Naive thymus-derived CD8-positive, alpha-beta T cell (primary cell): ENCODE measurements around the gene ASPHD2. TPM values are rescaled to one million over a fixed set of nuclear protein-coding genes. Genes with fewer than 3 reads are reported as not detected.

Experiments used
- ATAC-seq, 2 donors: fragments of 150-1000 bp; cut with Tn5 transposase in 1 of 2; sonication (Bioruptor Pico), chemical (Tn5 transposase) in 1 of 2; 1 replicate in 1 of 2; 2 replicates in 1 of 2; pipeline ENCODE4 v1.10.0; 2021; ENCODE audit warnings: mild to moderate bottlenecking in 2 of 2, moderate library complexity in 2 of 2
- POLR2A ChIA-PET: fragments of 350-600 bp; sonication (Branson Sonifier 250); formaldehyde crosslinking; loops from one replicate; lab custom pipeline; 2021; ENCODE audit warnings: antibody characterized with exemption; lab: Charles Lee
- DNase-seq, 10 donors: peaks; one replicate each; pipeline versions ENCODE4 v3.0.0 to v3.0.0-alpha.2; 2020 to 2022
- H3K27ac Mint-ChIP-seq, 10 donors: one replicate each; pipeline ENCODE4 v1.8.0; 2020 to 2022; ENCODE audit warnings: mild to moderate bottlenecking in 10 of 10, mixed read lengths in 10 of 10, moderate library complexity in 4 of 10, inconsistent platforms in 1 of 10
- H3K27me3 Mint-ChIP-seq, 5 donors: one replicate each; pipeline ENCODE4 v1.8.0; 2021 to 2022; ENCODE audit warnings: mixed read lengths in 5 of 5
- H3K36me3 Mint-ChIP-seq, 3 donors: one replicate each; pipeline ENCODE4 v1.8.0; 2020 to 2022; ENCODE audit warnings: mixed read lengths in 3 of 3, mild to moderate bottlenecking in 2 of 3, inconsistent platforms in 1 of 3
- H3K4me1 Mint-ChIP-seq, 4 donors: one replicate each; pipeline ENCODE4 v1.8.0; 2021 to 2022; ENCODE audit warnings: mixed read lengths in 4 of 4
- H3K4me3 Mint-ChIP-seq, 10 donors: one replicate each; pipeline ENCODE4 v1.8.0; 2020 to 2022; ENCODE audit warnings: mild to moderate bottlenecking in 10 of 10, mixed read lengths in 10 of 10, moderate library complexity in 6 of 10, inconsistent platforms in 1 of 10
- H3K9me3 Mint-ChIP-seq, 9 donors: one replicate each; pipeline ENCODE4 v1.8.0; 2020 to 2022; ENCODE audit warnings: mixed read lengths in 9 of 9, mild to moderate bottlenecking in 3 of 9, inconsistent platforms in 1 of 9, moderate library complexity in 1 of 9
- polyA plus RNA-seq, 3 donors: library from polyadenylated mRNA; unstranded; fragments of 300-500 nt; fragmentation: Illumina TruSeq; gene quantifications; one replicate each; pipeline ENCODE4 v1.2.3, GENCODE V29; 2021
- total RNA-seq, 8 experiments: library from RNA in 2 of 8; stranded (reverse) in 2 of 8; gene quantifications; one replicate each; pipeline ENCODE4 v1.2.3 and lab custom pipeline; 2021 to 2026

Gene ASPHD2
- total and polyA plus RNA-seq, 5 experiments from 2014 or later: 2.3 to 3.5 (median 2.9) TPM

- peaks cover 0 to 15% (median 6%) of the 10 kb centered on the region in 9 donors for H3K9me3 Mint-ChIP-seq
- no peak overlapping the region for H3K4me3 Mint-ChIP-seq
- DNase-seq (no peak), ATAC-seq (no peak)
- POLR2A ChIA-PET: no interaction called here
- no peaks in the 10 kb centered on the region for H3K4me1 Mint-ChIP-seq
- peaks cover 0 to 12% (median 11%) of the 10 kb centered on the region in 3 donors for H3K36me3 Mint-ChIP-seq
- no peak overlapping the region for H3K27ac Mint-ChIP-seq
- H3K27me3 Mint-ChIP-seq: peaks cover 0 to 19% (median 7%) of the 10 kb centered on the region in 5 donors
Observed at GRCh38 chr22:26418620-26419019, 10.4 kb upstream of the ASPHD2 start.

GRCh38 chr22:26426924-26427323 lies 2.1 kb upstream of the ASPHD2 start:
- POLR2A ChIA-PET: interaction anchor here (1.0 kb wide), 1 partner anchor 57 kb away, joined by 3 read pairs; the partner anchor contains the start of genes HPS4 and SRRD

GRCh38 chr22:26429458-26430286 lies 612 bp downstream of the ASPHD2 start:
- H3K4me1 Mint-ChIP-seq: peaks cover 10 to 49% (median 31%) of the 10 kb centered on the region in 4 donors
- H3K4me3 Mint-ChIP-seq: peak overlapping the region; percentile 49 to 93 (median 81)
- DNase-seq (peak in 2 of 10 donors; percentile 8 to 9), ATAC-seq (peak; percentile 2 to 25)
- H3K9me3 Mint-ChIP-seq: no peaks in the 10 kb centered on the region
- peaks cover 0 to 2% (median 0%) of the 10 kb centered on the region in 5 donors for H3K27me3 Mint-ChIP-seq
- POLR2A ChIA-PET: interaction anchor here (1.0 to 3.8 kb wide), 4 partner anchors 8 to 242 kb away, joined by 3 to 28 read pairs (median 4); partner anchors contain the start of genes HPS4 and SRRD
- H3K27ac Mint-ChIP-seq: peak overlapping the region; percentile 7 to 88 (median 66)
- peaks cover 0 to 8% (median 6%) of the 10 kb centered on the region in 3 donors for H3K36me3 Mint-ChIP-seq

More at GRCh38 chr22:26426924-26427323, 2.1 kb upstream of the ASPHD2 start:
- Mint-ChIP-seq H3K4me3 (peak overlapping the region; percentile 44 to 81 (median 54)), H3K4me1 (peaks cover 10 to 37% (median 31%) of the 10 kb centered on the region in 4 donors), H3K27ac (peak overlapping the region; percentile 5 to 90 (median 78)), H3K27me3 (peaks cover 0 to 3% (median 2%) of the 10 kb centered on the region in 5 donors), H3K36me3 (peaks cover 0 to 11% (median 9%) of the 10 kb centered on the region in 3 donors), H3K9me3 (peaks cover 0 to 16% (median 6%) of the 10 kb centered on the region in 9 donors)
- no peak for ATAC-seq
- no peak for DNase-seq

- no peak for ATAC-seq
- no peak for DNase-seq
- peak overlapping the region in 9 of 10 donors; percentile 7 to 88 (median 68) for H3K27ac Mint-ChIP-seq
- H3K27me3 Mint-ChIP-seq: peaks cover 0 to 2% (median 0%) of the 10 kb centered on the region in 5 donors
- peaks cover 15 to 55% (median 37%) of the 10 kb centered on the region in 4 donors for H3K4me1 Mint-ChIP-seq
- peaks cover 0 to 13% (median 8%) of the 10 kb centered on the region in 3 donors for H3K36me3 Mint-ChIP-seq
- no peaks in the 10 kb centered on the region for H3K9me3 Mint-ChIP-seq
- H3K4me3 Mint-ChIP-seq: peak overlapping the region; percentile 49 to 93 (median 81)
- POLR2A ChIA-PET: interaction anchor here (1.0 to 3.8 kb wide), 4 partner anchors 11 to 241 kb away, joined by 3 to 28 read pairs (median 4); partner anchors contain the start of genes HPS4 and SRRD
Observed at GRCh38 chr22:26430600-26430999, 1.5 kb downstream of the ASPHD2 start.

- ATAC-seq (no peak), DNase-seq (no peak)
- Mint-ChIP-seq H3K36me3 (peaks cover 0 to 13% (median 8%) of the 10 kb centered on the region in 3 donors), H3K27me3 (no peaks in the 10 kb centered on the region), H3K27ac (peak overlapping the region in 2 of 10 donors; percentile 81 to 87), H3K9me3 (no peaks in the 10 kb centered on the region), H3K4me1 (peaks cover 20 to 63% (median 44%) of the 10 kb centered on the region in 4 donors), H3K4me3 (peak overlapping the region in 3 of 10 donors; percentile 45 to 84 (median 84))
- POLR2A ChIA-PET: interaction anchor here (1.3 to 3.8 kb wide), 3 partner anchors 11 to 60 kb away, joined by 3 to 28 read pairs (median 5); partner anchors contain the start of genes HPS4 and SRRD
Observed at GRCh38 chr22:26431261-26431995, 2.4 kb downstream of the ASPHD2 start.

GRCh38 chr22:26432619-26433311 lies 3.7 kb downstream of the ASPHD2 start:
- POLR2A ChIA-PET: no interaction called here
- ATAC-seq (no peak), DNase-seq (no peak)
- no peak overlapping the region for H3K27ac Mint-ChIP-seq
- peak overlapping the region in 1 of 10 donors; percentile 16 for H3K4me3 Mint-ChIP-seq
- peaks cover 0 to 15% (median 8%) of the 10 kb centered on the region in 3 donors for H3K36me3 Mint-ChIP-seq
- H3K27me3 Mint-ChIP-seq: no peaks in the 10 kb centered on the region
- peaks cover 21 to 65% (median 49%) of the 10 kb centered on the region in 4 donors for H3K4me1 Mint-ChIP-seq
- H3K9me3 Mint-ChIP-seq: no peaks in the 10 kb centered on the region

GRCh38 chr22:26433805-26434204 lies 4.7 kb downstream of the ASPHD2 start:
- peaks cover 0 to 15% (median 8%) of the 10 kb centered on the region in 3 donors for H3K36me3 Mint-ChIP-seq
- H3K4me1 Mint-ChIP-seq: peaks cover 16 to 55% (median 41%) of the 10 kb centered on the region in 4 donors
- H3K4me3 Mint-ChIP-seq: no peak overlapping the region
- no peaks in the 10 kb centered on the region for H3K9me3 Mint-ChIP-seq
- ATAC-seq (no peak), DNase-seq (no peak)
- no peak overlapping the region for H3K27ac Mint-ChIP-seq
- H3K27me3 Mint-ChIP-seq: no peaks in the 10 kb centered on the region
- POLR2A ChIA-PET: no interaction called here

GRCh38 chr22:26435327-26436093 lies 6.5 kb downstream of the ASPHD2 start:
- ATAC-seq (no peak), DNase-seq (no peak)
- Mint-ChIP-seq H3K36me3 (peaks cover 0 to 15% (median 8%) of the 10 kb centered on the region in 3 donors), H3K27ac (peak overlapping the region in 2 of 10 donors; percentile 28 to 47), H3K4me3 (no peak overlapping the region), H3K4me1 (peaks cover 13 to 45% (median 30%) of the 10 kb centered on the region in 4 donors), H3K27me3 (no peaks in the 10 kb centered on the region), H3K9me3 (no peaks in the 10 kb centered on the region)
- POLR2A ChIA-PET: interaction anchor here (0.9 kb wide), 1 partner anchor 48 kb away, joined by 4 read pairs; the partner anchor contains the start of genes HPS4 and SRRD

GRCh38 chr22:26436903-26437515 lies 7.9 kb downstream of the ASPHD2 start:
- ATAC-seq (no peak), DNase-seq (no peak)
- H3K9me3 Mint-ChIP-seq: no peaks in the 10 kb centered on the region
- peaks cover 0 to 15% (median 8%) of the 10 kb centered on the region in 3 donors for H3K36me3 Mint-ChIP-seq
- H3K4me1 Mint-ChIP-seq: peaks cover 11 to 31% (median 23%) of the 10 kb centered on the region in 4 donors
- POLR2A ChIA-PET: interaction anchor here (0.8 kb wide), 1 partner anchor 8 kb away, joined by 4 read pairs; the partner anchor contains the start of gene ASPHD2
- H3K27ac Mint-ChIP-seq: peak overlapping the region in 1 of 10 donors; percentile 27
- no peaks in the 10 kb centered on the region for H3K27me3 Mint-ChIP-seq
- no peak overlapping the region for H3K4me3 Mint-ChIP-seq

- DNase-seq (no peak), ATAC-seq (no peak)
- peak overlapping the region in 2 of 10 donors; percentile 18 to 34 for H3K27ac Mint-ChIP-seq
- no peaks in the 10 kb centered on the region for H3K27me3 Mint-ChIP-seq
- no peaks in the 10 kb centered on the region for H3K9me3 Mint-ChIP-seq
- peaks cover 0 to 15% (median 8%) of the 10 kb centered on the region in 3 donors for H3K36me3 Mint-ChIP-seq
- H3K4me3 Mint-ChIP-seq: no peak overlapping the region
- H3K4me1 Mint-ChIP-seq: peaks cover 11 to 28% (median 21%) of the 10 kb centered on the region in 4 donors
- POLR2A ChIA-PET: interaction anchor here (0.8 kb wide), 1 partner anchor 9 kb away, joined by 4 read pairs; the partner anchor contains the start of gene ASPHD2
Observed at GRCh38 chr22:26437694-26438392, 8.8 kb downstream of the ASPHD2 start.
